SK-N-SH (cell line): ENCODE measurements around the gene KDELR1. TPM values are rescaled to one million over a fixed set of nuclear protein-coding genes. Genes with fewer than 3 reads are reported as not detected.
A peak's percentile ranks its signal among the peaks of the same experiment; 100 is the strongest.

ENCODE experiments used
- CTCF ChIA-PET: fragments of 300-600, 350-600 bp; formaldehyde crosslinking; extraction: SDS; loops from one replicate; lab custom pipeline; 2021; lab: Yijun Ruan, JAX
- POLR2A ChIA-PET: fragments of 350-600 bp; sonication (Branson Sonifier 250); formaldehyde crosslinking; extraction: SDS; loops from one replicate; lab custom pipeline; 2020; ENCODE audit warnings: antibody characterized with exemption, inconsistent platforms; lab: Yijun Ruan, JAX
- DNase-seq: peaks from one replicate; pipeline ENCODE4 v3.0.0; 2012
- H2AFZ ChIP-seq: fragments of 200-600 bp; sonication (generic); 2 replicates; pipeline ENCODE4 v1.8.1; 2016; ENCODE audit warnings: antibody characterized with exemption, mild to moderate bottlenecking, low read depth
- H3F3A ChIP-seq: fragments of 200-600 bp; sonication (generic); replicated peaks from 2 replicates; pipeline ENCODE3; 2016; ENCODE audit warnings: antibody characterized with exemption, mild to moderate bottlenecking; ENCODE audit not compliant: insufficient read depth
- H3K27ac ChIP-seq, 2 experiments: fragments of 200-500 bp in 1 of 2; fragments of 200-600 bp in 1 of 2; sonication (Bioruptor generic) in 1 of 2; sonication (generic), shearing (Covaris generic) in 1 of 2; 2 replicates each; pipeline versions ENCODE4 v1.5.1 to v1.6.1; 2014 to 2016; ENCODE audit warnings: low read depth in 2 of 2, inconsistent platforms in 1 of 2, low read length in 1 of 2, mild to moderate bottlenecking in 1 of 2, mixed read lengths in 1 of 2
- H3K27me3 ChIP-seq: fragments of 200-600 bp; sonication (generic), shearing (Covaris generic); 2 replicates; pipeline ENCODE4 v1.6.1; 2016; ENCODE audit warnings: mixed run types; ENCODE audit not compliant: insufficient read depth
- H3K36me3 ChIP-seq, 2 experiments: fragments of 200-500 bp in 1 of 2; fragments of 200-600 bp in 1 of 2; sonication (Bioruptor generic) in 1 of 2; sonication (generic) in 1 of 2; replicated peaks in 1 of 2; 2 replicates each; pipeline versions ENCODE3 to v1.5.1; 2014 to 2016; ENCODE audit warnings: low read length in 1 of 2, mild to moderate bottlenecking in 1 of 2; ENCODE audit not compliant: insufficient read depth in 2 of 2, control insufficient read depth in 1 of 2
- H3K4me1 ChIP-seq, 2 experiments: fragments of 200-500 bp in 1 of 2; fragments of 200-600 bp in 1 of 2; sonication (Bioruptor generic) in 1 of 2; sonication (generic), shearing (Covaris generic) in 1 of 2; 2 replicates each; pipeline versions ENCODE4 v1.5.1 to v1.6.1; 2014 to 2016; ENCODE audit warnings: low read depth in 1 of 2, low read length in 1 of 2, mixed run types in 1 of 2; ENCODE audit not compliant: insufficient read depth in 2 of 2, control insufficient read depth in 1 of 2
- H3K4me2 ChIP-seq: fragments of 200-600 bp; sonication (generic), shearing (Covaris generic); 2 replicates; pipeline ENCODE4 v1.6.1; 2017; ENCODE audit warnings: mixed run types
- H3K4me3 ChIP-seq, 2 experiments: fragments of 200-500 bp in 1 of 2; fragments of 200-600 bp in 1 of 2; sonication (Bioruptor generic) in 1 of 2; sonication (generic), shearing (Covaris generic) in 1 of 2; 2 replicates each; pipeline versions ENCODE4 v1.5.1 to v1.8.1; 2014 to 2016; ENCODE audit warnings: low read depth in 2 of 2, inconsistent platforms in 1 of 2, low read length in 1 of 2, mild to moderate bottlenecking in 1 of 2, mixed read lengths in 1 of 2, moderate library complexity in 1 of 2
- H3K79me2 ChIP-seq: fragments of 200-600 bp; sonication (generic); 2 replicates; pipeline ENCODE4 v1.8.1; 2017; ENCODE audit warnings: mild to moderate bottlenecking; ENCODE audit not compliant: insufficient read depth
- H3K9ac ChIP-seq: fragments of 200-600 bp; sonication (generic); 2 replicates; pipeline ENCODE4 v1.6.1; 2017; ENCODE audit warnings: mixed run types
- H3K9me2 ChIP-seq: fragments of 200-600 bp; sonication (generic); 2 replicates; pipeline ENCODE4 v1.6.1; 2017; ENCODE audit warnings: mixed run types
- H3K9me3 ChIP-seq: fragments of 200-600 bp; sonication (generic); 2 replicates; pipeline ENCODE4 v1.6.1; 2017; ENCODE audit warnings: mixed run types, mild to moderate bottlenecking, moderate library complexity
- H4K20me1 ChIP-seq: fragments of 200-600 bp; sonication (generic); 2 replicates; pipeline ENCODE4 v1.6.1; 2017; ENCODE audit warnings: mild to moderate bottlenecking, mixed run types; ENCODE audit not compliant: insufficient read depth
- CHD2 ChIP-seq: fragments of 150-350 bp; IDR thresholded peaks from 2 replicates; pipeline ENCODE4 v1.6.1; 2018; ENCODE audit warnings: low read length; ENCODE audit not compliant: partially characterized antibody
- ELF1 ChIP-seq: IDR thresholded peaks from 2 replicates; pipeline ENCODE4 v1.4.0; 2012
- EP300 ChIP-seq, 2 experiments: IDR thresholded peaks; 2 replicates each; pipeline versions ENCODE4 v1.4.0 to v1.6.1; 2012; ENCODE audit warnings: borderline replicate concordance in 1 of 2, low read depth in 1 of 2, low read length in 1 of 2
- EZH2phosphoT487 ChIP-seq: fragments of 200-600 bp; sonication (generic); IDR thresholded peaks from 2 replicates; pipeline ENCODE4 v1.6.1; 2017; ENCODE audit warnings: low read depth, mixed run types, mild to moderate bottlenecking, antibody characterized with exemption, moderate library complexity, borderline replicate concordance
- FOXJ3 ChIP-seq: sonication (generic); formaldehyde crosslinking; IDR thresholded peaks from 2 replicates; pipeline ENCODE4 v1.5.1; 2020; ENCODE audit warnings: mild to moderate bottlenecking, missing genetic modification reagents
- GABPA ChIP-seq: IDR thresholded peaks from 2 replicates; pipeline ENCODE4 v1.4.0; 2012; ENCODE audit warnings: low read depth, mild to moderate bottlenecking
- MEF2A ChIP-seq: IDR thresholded peaks from 2 replicates; pipeline ENCODE4 v1.4.0; 2012; ENCODE audit warnings: low read depth, borderline replicate concordance
- RAD21 ChIP-seq: IDR thresholded peaks from 2 replicates; pipeline ENCODE4 v1.6.1; 2012; ENCODE audit warnings: mild to moderate bottlenecking, low read length
- RXRA ChIP-seq: IDR thresholded peaks from 2 replicates; pipeline ENCODE4 v1.4.0; 2012; ENCODE audit warnings: low read depth, mild to moderate bottlenecking, borderline replicate concordance
- SIN3A ChIP-seq: IDR thresholded peaks from 2 replicates; pipeline ENCODE4 v1.6.1; 2012; ENCODE audit warnings: low read depth, mild to moderate bottlenecking, low read length, moderate library complexity, borderline replicate concordance
- SMC3 ChIP-seq: IDR thresholded peaks from 2 replicates; pipeline ENCODE4 v1.6.1; 2012; ENCODE audit warnings: low read depth, low read length, improper control_type of control experiment
- TAF1 ChIP-seq: IDR thresholded peaks from 2 replicates; pipeline ENCODE4 v1.6.1; 2012; ENCODE audit warnings: low read depth, mild to moderate bottlenecking, low read length, moderate library complexity, borderline replicate concordance
- TCF12 ChIP-seq: IDR thresholded peaks from 2 replicates; pipeline ENCODE4 v1.4.0; 2012
- WGBS: methylation state at CpG from one replicate; pipeline ENCODE4 v1.1.6; 2017; ENCODE audit warnings: low lambda C conversion rate; 5-methylcytosine and 5-hydroxymethylcytosine counted together
- polyA plus RNA-seq, 3 experiments: library from polyadenylated mRNA; depleted of rRNA; stranded (reverse); fragments of >200 nt; gene quantifications; 2 replicates each; pipeline ENCODE4 v1.2.3, GENCODE V29; 2012
- TF ChIP-seq, protein P1 (sequence below): fragments of 150-350 bp; IDR thresholded peaks from 2 replicates; pipeline ENCODE4 v1.6.1; 2017; ENCODE audit warnings: antibody characterized with exemption, low read length, low read depth, borderline replicate concordance
- TF ChIP-seq, protein P2 (sequence below): IDR thresholded peaks from 2 replicates; pipeline ENCODE4 v1.4.0; 2012; ENCODE audit warnings: low read depth
- TF ChIP-seq, protein P3 (sequence below): IDR thresholded peaks from 2 replicates; pipeline ENCODE4; 2012
- TF ChIP-seq, protein P4 (sequence below): IDR thresholded peaks from 2 replicates; pipeline ENCODE4 v1.6.1; 2012; ENCODE audit warnings: mild to moderate bottlenecking, low read depth, low read length, moderate library complexity

Gene KDELR1
- polyA plus RNA-seq, 1 of the 3 experiments (the other 2 are of a cell fraction) = 138 TPM

DNA sequence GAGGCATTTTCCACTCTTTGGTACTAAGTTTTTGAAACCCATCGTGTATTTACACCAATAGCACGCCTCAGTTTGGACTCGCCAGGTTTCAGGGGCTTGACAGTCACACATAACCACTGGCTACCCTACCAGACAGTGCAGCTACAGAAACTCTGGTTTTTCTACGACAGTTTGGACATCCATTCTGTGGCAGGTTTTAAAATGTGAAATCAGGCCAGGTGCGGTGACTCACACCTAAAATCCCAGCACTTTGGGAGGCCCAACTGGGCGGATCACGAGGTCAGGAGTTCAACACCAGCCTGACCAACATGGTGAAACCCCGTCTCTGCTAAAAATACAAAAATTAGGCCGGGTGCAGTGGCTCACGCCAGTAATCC, 13.2 kb downstream of the KDELR1 start (continued):
- TF ChIP-seq, protein P1, sequence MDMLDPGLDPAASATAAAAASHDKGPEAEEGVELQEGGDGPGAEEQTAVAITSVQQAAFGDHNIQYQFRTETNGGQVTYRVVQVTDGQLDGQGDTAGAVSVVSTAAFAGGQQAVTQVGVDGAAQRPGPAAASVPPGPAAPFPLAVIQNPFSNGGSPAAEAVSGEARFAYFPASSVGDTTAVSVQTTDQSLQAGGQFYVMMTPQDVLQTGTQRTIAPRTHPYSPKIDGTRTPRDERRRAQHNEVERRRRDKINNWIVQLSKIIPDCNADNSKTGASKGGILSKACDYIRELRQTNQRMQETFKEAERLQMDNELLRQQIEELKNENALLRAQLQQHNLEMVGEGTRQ = no peak
- TF ChIP-seq EZH2phosphoT487 (no peak), RXRA (no peak)

GRCh38 chr19:48373567-48373966, 17.8 kb downstream of the KDELR1 start:
- no peak overlapping the region; a peak in 1 of 4 replicates for H3K27ac ChIP-seq
- no peaks in the 10 kb centered on the region for H3K9me3 ChIP-seq
- 91% methylated on average over 8 of the region's 11 CpGs for WGBS
- H3F3A ChIP-seq = no peaks in the 10 kb centered on the region
- H4K20me1 ChIP-seq = no peaks in the 10 kb centered on the region
- H3K36me3 ChIP-seq = no peaks in the 10 kb centered on the region
- CTCF ChIA-PET = interaction anchor here (1.0 to 6.6 kb wide), 5 partner anchors 18 to 43 kb away, joined by 3 to 41 read pairs (median 4); partner anchors contain the start of genes GRIN2D and KDELR1
- H3K4me1 ChIP-seq = peaks cover 0 to 33% of the 10 kb centered on the region in 2 experiments; a peak in 1 of 4 replicates
- H3K79me2 ChIP-seq = no peaks in the 10 kb centered on the region
- H2AFZ ChIP-seq = no peak overlapping the region
- no peak for DNase-seq
- no peak overlapping the region for H3K4me2 ChIP-seq
- no peaks in the 10 kb centered on the region for H3K27me3 ChIP-seq
- no peak overlapping the region for H3K9ac ChIP-seq
- POLR2A ChIA-PET = interaction anchor here (2.9 kb wide), 1 partner anchor 10 kb away, joined by 10 read pairs; the partner anchor contains the start of genes SYNGR4 and TMEM143
- H3K9me2 ChIP-seq = no peaks in the 10 kb centered on the region
- TF ChIP-seq CHD2 (no peak), ELF1 (no peak), SIN3A (no peak), EP300 (IDR thresholded peaks at IDR 0.05; ENCODE audit: borderline replicate concordance in 1 of 2, low read depth in 1 of 2, low read length in 1 of 2) (no peak)
- TF ChIP-seq, all 33 proteins: peak for 0
- H3K4me3 ChIP-seq = no peak overlapping the region

DNA sequence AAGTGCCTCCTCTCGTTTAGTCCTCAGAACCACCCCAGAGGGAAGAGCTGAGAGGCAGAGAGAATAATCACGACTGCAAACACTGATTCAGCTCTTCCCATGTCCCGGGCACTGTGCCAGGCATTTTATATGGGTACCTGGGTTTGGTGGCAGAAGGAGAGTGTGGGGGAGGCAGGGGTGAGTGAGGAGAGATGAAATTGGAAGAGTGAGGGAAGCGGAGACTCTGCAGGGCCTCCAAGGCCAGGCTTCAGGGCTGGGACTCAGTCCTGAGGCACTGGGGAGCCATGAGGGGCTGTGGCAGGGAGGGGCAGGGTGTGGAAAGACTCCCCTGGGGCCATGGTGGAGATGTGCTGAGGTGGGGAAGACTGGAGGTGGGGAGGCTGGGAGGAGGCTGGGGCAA, 18.4 kb downstream of the KDELR1 start:
- peak; percentile 30 for DNase-seq
- WGBS = 40% methylated on average over 4 of the region's 4 CpGs
- Histone ChIP-seq H4K20me1 (no peaks in the 10 kb centered on the region), H3K27ac (peak overlapping the region in 1 of 2 experiments; percentile 23; a peak in 1 of 4 replicates), H3K27me3 (no peaks in the 10 kb centered on the region), H3K79me2 (no peaks in the 10 kb centered on the region), H3K4me1 (peaks cover 0 to 36% of the 10 kb centered on the region in 2 experiments; a peak in 1 of 4 replicates), H2AFZ (no peak overlapping the region), H3K4me2 (no peak overlapping the region), H3K9me2 (no peaks in the 10 kb centered on the region), H3K4me3 (no peak overlapping the region), H3F3A (peaks cover 2% of the 10 kb centered on the region), H3K9ac (no peak overlapping the region), H3K36me3 (no peaks in the 10 kb centered on the region), H3K9me3 (no peaks in the 10 kb centered on the region)
- CTCF ChIA-PET = interaction anchor here (0.6 to 6.6 kb wide), 6 partner anchors 18 to 42 kb away, joined by 3 to 41 read pairs (median 4); partner anchors contain the start of genes GRIN2D and KDELR1
- no peak for TF ChIP-seq MEF2A
- TF ChIP-seq CHD2 = no peak
- TF ChIP-seq, protein P2, sequence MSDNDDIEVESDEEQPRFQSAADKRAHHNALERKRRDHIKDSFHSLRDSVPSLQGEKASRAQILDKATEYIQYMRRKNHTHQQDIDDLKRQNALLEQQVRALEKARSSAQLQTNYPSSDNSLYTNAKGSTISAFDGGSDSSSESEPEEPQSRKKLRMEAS = no peak
- TF ChIP-seq RXRA = no peak
- TF ChIP-seq, protein P1 = no peak
- TF ChIP-seq TAF1 = no peak
- TF ChIP-seq, protein P3, sequence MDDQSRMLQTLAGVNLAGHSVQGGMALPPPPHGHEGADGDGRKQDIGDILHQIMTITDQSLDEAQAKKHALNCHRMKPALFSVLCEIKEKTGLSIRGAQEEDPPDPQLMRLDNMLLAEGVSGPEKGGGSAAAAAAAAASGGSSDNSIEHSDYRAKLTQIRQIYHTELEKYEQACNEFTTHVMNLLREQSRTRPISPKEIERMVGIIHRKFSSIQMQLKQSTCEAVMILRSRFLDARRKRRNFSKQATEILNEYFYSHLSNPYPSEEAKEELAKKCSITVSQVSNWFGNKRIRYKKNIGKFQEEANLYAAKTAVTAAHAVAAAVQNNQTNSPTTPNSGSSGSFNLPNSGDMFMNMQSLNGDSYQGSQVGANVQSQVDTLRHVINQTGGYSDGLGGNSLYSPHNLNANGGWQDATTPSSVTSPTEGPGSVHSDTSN = no peak
- TF ChIP-seq TCF12 = no peak
- no peak for TF ChIP-seq SIN3A
- TF ChIP-seq RAD21 = no peak
- no peak for TF ChIP-seq EZH2phosphoT487
- no peak for TF ChIP-seq FOXJ3
- TF ChIP-seq SMC3 = no peak
- TF ChIP-seq GABPA = no peak
- TF ChIP-seq, protein P4, sequence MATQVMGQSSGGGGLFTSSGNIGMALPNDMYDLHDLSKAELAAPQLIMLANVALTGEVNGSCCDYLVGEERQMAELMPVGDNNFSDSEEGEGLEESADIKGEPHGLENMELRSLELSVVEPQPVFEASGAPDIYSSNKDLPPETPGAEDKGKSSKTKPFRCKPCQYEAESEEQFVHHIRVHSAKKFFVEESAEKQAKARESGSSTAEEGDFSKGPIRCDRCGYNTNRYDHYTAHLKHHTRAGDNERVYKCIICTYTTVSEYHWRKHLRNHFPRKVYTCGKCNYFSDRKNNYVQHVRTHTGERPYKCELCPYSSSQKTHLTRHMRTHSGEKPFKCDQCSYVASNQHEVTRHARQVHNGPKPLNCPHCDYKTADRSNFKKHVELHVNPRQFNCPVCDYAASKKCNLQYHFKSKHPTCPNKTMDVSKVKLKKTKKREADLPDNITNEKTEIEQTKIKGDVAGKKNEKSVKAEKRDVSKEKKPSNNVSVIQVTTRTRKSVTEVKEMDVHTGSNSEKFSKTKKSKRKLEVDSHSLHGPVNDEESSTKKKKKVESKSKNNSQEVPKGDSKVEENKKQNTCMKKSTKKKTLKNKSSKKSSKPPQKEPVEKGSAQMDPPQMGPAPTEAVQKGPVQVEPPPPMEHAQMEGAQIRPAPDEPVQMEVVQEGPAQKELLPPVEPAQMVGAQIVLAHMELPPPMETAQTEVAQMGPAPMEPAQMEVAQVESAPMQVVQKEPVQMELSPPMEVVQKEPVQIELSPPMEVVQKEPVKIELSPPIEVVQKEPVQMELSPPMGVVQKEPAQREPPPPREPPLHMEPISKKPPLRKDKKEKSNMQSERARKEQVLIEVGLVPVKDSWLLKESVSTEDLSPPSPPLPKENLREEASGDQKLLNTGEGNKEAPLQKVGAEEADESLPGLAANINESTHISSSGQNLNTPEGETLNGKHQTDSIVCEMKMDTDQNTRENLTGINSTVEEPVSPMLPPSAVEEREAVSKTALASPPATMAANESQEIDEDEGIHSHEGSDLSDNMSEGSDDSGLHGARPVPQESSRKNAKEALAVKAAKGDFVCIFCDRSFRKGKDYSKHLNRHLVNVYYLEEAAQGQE = no peak
- POLR2A ChIA-PET = interaction anchor here (1.0 to 2.9 kb wide), 2 partner anchors 10 to 18 kb away, joined by 4 to 10 read pairs; partner anchors contain the start of genes SYNGR4 and TMEM143
